GM23338 (cell line): Measurements from ENCODE around the gene MUC21. TPM values are rescaled to one million over a fixed set of nuclear protein-coding genes. Genes with fewer than 3 reads are reported as not detected.

Experiments used
- ATAC-seq: fragments of 200-7000 bp; cut with Tn5 transposase; 3 replicates; pipeline ENCODE4 v1.9.1; 2020
- DNase-seq: peaks from one replicate; pipeline ENCODE4 v3.0.0-alpha.2; 2015; ENCODE audit warnings: low spot score
- H2AFZ ChIP-seq: fragments of 200-600 bp; sonication (generic); 2 replicates; pipeline ENCODE4 v1.8.0; 2016; ENCODE audit warnings: antibody characterized with exemption, mild to moderate bottlenecking, moderate library complexity
- H3F3A ChIP-seq: fragments of 200-600 bp; sonication (generic); replicated peaks from 2 replicates; pipeline ENCODE4 v1.8.0; 2017; ENCODE audit warnings: antibody characterized with exemption, mixed run types, low read depth
- H3K27ac ChIP-seq: fragments of 200-600 bp; sonication (generic); 2 replicates; pipeline ENCODE4 v1.6.1; 2016; ENCODE audit warnings: low read depth
- H3K27me3 ChIP-seq: fragments of 200-600 bp; sonication (generic); 2 replicates; pipeline ENCODE4 v1.8.0; 2016; ENCODE audit warnings: mild to moderate bottlenecking, mixed run types, moderate library complexity; ENCODE audit not compliant: insufficient read depth
- H3K36me3 ChIP-seq: fragments of 200-600 bp; sonication (generic); 2 replicates; pipeline ENCODE4 v1.8.0; 2016; ENCODE audit warnings: mild to moderate bottlenecking; ENCODE audit not compliant: insufficient read depth
- H3K4me1 ChIP-seq: fragments of 200-600 bp; sonication (generic); 2 replicates; pipeline ENCODE4 v1.8.0; 2016; ENCODE audit warnings: mild to moderate bottlenecking, moderate library complexity; ENCODE audit not compliant: insufficient read depth
- H3K4me2 ChIP-seq: fragments of 200-600 bp; sonication (generic); 2 replicates; pipeline ENCODE4 v1.7.1; 2017; ENCODE audit warnings: mixed run types
- H3K4me3 ChIP-seq: fragments of 200-600 bp; sonication (generic); 2 replicates; pipeline ENCODE4 v1.6.1; 2016; ENCODE audit warnings: mixed run types
- H3K79me2 ChIP-seq: fragments of 200-600 bp; sonication (generic); replicated peaks from 2 replicates; pipeline ENCODE4 v1.8.0; 2017; ENCODE audit warnings: mild to moderate bottlenecking; ENCODE audit not compliant: insufficient read depth
- H3K9me2 ChIP-seq: fragments of 200-600 bp; sonication (generic); 2 replicates; pipeline ENCODE4 v1.8.0; 2017; ENCODE audit not compliant: insufficient read depth
- H4K20me1 ChIP-seq: fragments of 200-600 bp; sonication (generic); replicated peaks from 2 replicates; pipeline ENCODE4 v1.8.0; 2017; ENCODE audit warnings: mild to moderate bottlenecking; ENCODE audit not compliant: insufficient read depth
- H3K27ac Mint-ChIP-seq: 2 replicates; pipeline ENCODE4 v1.8.0; 2020; ENCODE audit warnings: inconsistent platforms, mild to moderate bottlenecking, moderate library complexity, mixed read lengths
- H3K27me3 Mint-ChIP-seq: 3 replicates; pipeline ENCODE4 v1.8.0; 2022; ENCODE audit warnings: low read depth, mild to moderate bottlenecking, moderate library complexity, mixed read lengths, inconsistent platforms; ENCODE audit not compliant: insufficient read depth, poor library complexity
- H3K36me3 Mint-ChIP-seq: 3 replicates; pipeline ENCODE4 v1.8.0; 2021; ENCODE audit warnings: low read depth, mild to moderate bottlenecking, inconsistent platforms, moderate library complexity, mixed read lengths
- H3K4me1 Mint-ChIP-seq: 3 replicates; pipeline ENCODE4 v1.8.0; 2020; ENCODE audit warnings: mild to moderate bottlenecking, inconsistent platforms, mixed read lengths
- H3K4me3 Mint-ChIP-seq: 3 replicates; pipeline ENCODE4 v1.8.0; 2021; ENCODE audit warnings: moderate library complexity, mild to moderate bottlenecking, inconsistent platforms, mixed read lengths
- H3K9me3 Mint-ChIP-seq: 3 replicates; pipeline ENCODE4 v1.8.0; 2020; ENCODE audit warnings: moderate library complexity, mild to moderate bottlenecking, inconsistent platforms, mixed read lengths
- CREB1 ChIP-seq: fragments of 250-450 bp; sonication (Bioruptor Pico); IDR thresholded peaks from 2 replicates; pipeline ENCODE4 v1.5.0; 2020; ENCODE audit warnings: low read depth, mild to moderate bottlenecking, moderate library complexity
- EZH2 ChIP-seq: fragments of 200-600 bp; sonication (generic); IDR thresholded peaks from one replicate; pipeline ENCODE4 v1.8.0; 2017; ENCODE audit warnings: antibody characterized with exemption, mild to moderate bottlenecking, low read depth; ENCODE audit not compliant: unreplicated experiment
- EZH2phosphoT487 ChIP-seq: fragments of 200-600 bp; sonication (generic); IDR thresholded peaks from one replicate; pipeline ENCODE4 v1.8.1; 2018; ENCODE audit warnings: antibody characterized with exemption; ENCODE audit not compliant: unreplicated experiment
- JUNB ChIP-seq: IDR thresholded peaks from one replicate; pipeline ENCODE4 v1.6.1; 2016; ENCODE audit warnings: antibody characterized with exemption; ENCODE audit not compliant: unreplicated experiment
- NANOG ChIP-seq: IDR thresholded peaks from 2 replicates; pipeline ENCODE4 v1.6.1; 2016; ENCODE audit warnings: antibody characterized with exemption, borderline replicate concordance
- POLR2AphosphoS5 ChIP-seq: IDR thresholded peaks from 2 replicates; pipeline ENCODE4 v1.6.1; 2016; ENCODE audit warnings: antibody characterized with exemption, low read depth
- STAT1 ChIP-seq: IDR thresholded peaks from one replicate; pipeline ENCODE4 v1.6.1; 2016; ENCODE audit warnings: antibody characterized with exemption; ENCODE audit not compliant: unreplicated experiment
- ZNF114 ChIP-seq: fragments of 250-450 bp; sonication (Bioruptor Pico); IDR thresholded peaks from 2 replicates; pipeline ENCODE4 v1.5.0; 2020; ENCODE audit warnings: mild to moderate bottlenecking, moderate library complexity
- ZNF331 ChIP-seq: fragments of 250-450 bp; sonication (Bioruptor Pico); IDR thresholded peaks from 2 replicates; pipeline ENCODE4 v1.5.0; 2020; ENCODE audit warnings: low read depth, mild to moderate bottlenecking, moderate library complexity
- polyA plus RNA-seq: library from polyadenylated mRNA; unstranded; fragments of >200 nt; fragmentation: Nextera tagmentation; extraction: Ambion mirVana; gene quantifications from 2 replicates; pipeline ENCODE4 v1.2.1, GENCODE V29; 2016
- total RNA-seq: library from RNA; depleted of rRNA; stranded (reverse); fragments of >200 nt; shearing (Covaris generic); gene quantifications from 2 replicates; pipeline ENCODE4 v1.2.3, GENCODE V29; 2014
- TF ChIP-seq, protein P1 (sequence below): fragments of 250-450 bp; sonication (Bioruptor Pico); IDR thresholded peaks from 2 replicates; pipeline ENCODE4 v1.5.0; 2020; ENCODE audit warnings: mild to moderate bottlenecking, moderate library complexity
- TF ChIP-seq, protein P2 (sequence below): IDR thresholded peaks from one replicate; pipeline ENCODE4 v1.6.1; 2018; ENCODE audit warnings: antibody characterized with exemption; ENCODE audit not compliant: unreplicated experiment
- TF ChIP-seq, protein P3 (sequence below): IDR thresholded peaks from 2 replicates; pipeline ENCODE4 v1.6.1; 2016; ENCODE audit warnings: antibody characterized with exemption
- TF ChIP-seq, protein P4 (sequence below), 2 experiments: fragments of 200-600 bp in 1 of 2; sonication (generic) in 1 of 2; conservative IDR thresholded peaks; 2 replicates each; pipeline versions ENCODE4 v1.5.1 to v1.6.1; 2016 to 2017; ENCODE audit warnings: antibody characterized with exemption in 2 of 2, low read depth in 2 of 2, mild to moderate bottlenecking in 2 of 2, moderate library complexity in 1 of 2

Gene MUC21
- total and polyA plus RNA-seq, 2 experiments from 2014 or later, result not detected

DNA sequence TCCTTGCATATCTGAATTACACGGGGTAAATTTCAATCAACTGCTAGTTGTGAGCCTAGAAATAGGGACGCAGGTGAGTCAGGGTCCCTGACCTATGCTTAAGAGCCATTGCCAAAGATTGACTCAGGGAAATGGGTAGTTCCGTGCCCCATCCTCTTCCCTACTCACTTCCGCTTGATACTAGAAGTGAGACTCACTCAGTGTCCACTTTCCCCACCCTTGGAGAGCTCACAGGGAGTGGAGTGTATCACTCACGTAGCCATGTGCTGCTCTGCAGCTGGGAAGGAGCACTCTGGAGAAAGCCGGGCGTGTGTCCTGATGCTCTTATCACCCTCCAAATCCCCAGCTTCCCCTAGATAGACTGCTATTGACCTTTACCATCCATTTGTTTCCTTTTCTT, 26.2 kb downstream of the MUC21 start:
- H3K4me1 ChIP-seq, result no peaks in the 10 kb centered on the region
- H3K27ac Mint-ChIP-seq, result no peak overlapping the region
- no peak overlapping the region for H3K4me3 ChIP-seq
- DNase-seq (no peak), ATAC-seq (no peak)
- H3K27ac ChIP-seq, result no peak overlapping the region
- H3K4me1 Mint-ChIP-seq, result no peaks in the 10 kb centered on the region; the same call in 2 of the 3 replicates
- H3K9me2 ChIP-seq, result no peaks in the 10 kb centered on the region
- H3K4me2 ChIP-seq, result no peak overlapping the region
- no peaks in the 10 kb centered on the region for H4K20me1 ChIP-seq
- H3K36me3 Mint-ChIP-seq, result no peaks in the 10 kb centered on the region
- H2AFZ ChIP-seq, result peak overlapping the region; percentile 78
- no peaks in the 10 kb centered on the region for H3K79me2 ChIP-seq
- H3K36me3 ChIP-seq, result no peaks in the 10 kb centered on the region
- no peaks in the 10 kb centered on the region for H3K9me3 Mint-ChIP-seq
- peaks cover 6% of the 10 kb centered on the region for H3K27me3 Mint-ChIP-seq
- no peak for TF ChIP-seq POLR2AphosphoS5
- TF ChIP-seq, protein P1, sequence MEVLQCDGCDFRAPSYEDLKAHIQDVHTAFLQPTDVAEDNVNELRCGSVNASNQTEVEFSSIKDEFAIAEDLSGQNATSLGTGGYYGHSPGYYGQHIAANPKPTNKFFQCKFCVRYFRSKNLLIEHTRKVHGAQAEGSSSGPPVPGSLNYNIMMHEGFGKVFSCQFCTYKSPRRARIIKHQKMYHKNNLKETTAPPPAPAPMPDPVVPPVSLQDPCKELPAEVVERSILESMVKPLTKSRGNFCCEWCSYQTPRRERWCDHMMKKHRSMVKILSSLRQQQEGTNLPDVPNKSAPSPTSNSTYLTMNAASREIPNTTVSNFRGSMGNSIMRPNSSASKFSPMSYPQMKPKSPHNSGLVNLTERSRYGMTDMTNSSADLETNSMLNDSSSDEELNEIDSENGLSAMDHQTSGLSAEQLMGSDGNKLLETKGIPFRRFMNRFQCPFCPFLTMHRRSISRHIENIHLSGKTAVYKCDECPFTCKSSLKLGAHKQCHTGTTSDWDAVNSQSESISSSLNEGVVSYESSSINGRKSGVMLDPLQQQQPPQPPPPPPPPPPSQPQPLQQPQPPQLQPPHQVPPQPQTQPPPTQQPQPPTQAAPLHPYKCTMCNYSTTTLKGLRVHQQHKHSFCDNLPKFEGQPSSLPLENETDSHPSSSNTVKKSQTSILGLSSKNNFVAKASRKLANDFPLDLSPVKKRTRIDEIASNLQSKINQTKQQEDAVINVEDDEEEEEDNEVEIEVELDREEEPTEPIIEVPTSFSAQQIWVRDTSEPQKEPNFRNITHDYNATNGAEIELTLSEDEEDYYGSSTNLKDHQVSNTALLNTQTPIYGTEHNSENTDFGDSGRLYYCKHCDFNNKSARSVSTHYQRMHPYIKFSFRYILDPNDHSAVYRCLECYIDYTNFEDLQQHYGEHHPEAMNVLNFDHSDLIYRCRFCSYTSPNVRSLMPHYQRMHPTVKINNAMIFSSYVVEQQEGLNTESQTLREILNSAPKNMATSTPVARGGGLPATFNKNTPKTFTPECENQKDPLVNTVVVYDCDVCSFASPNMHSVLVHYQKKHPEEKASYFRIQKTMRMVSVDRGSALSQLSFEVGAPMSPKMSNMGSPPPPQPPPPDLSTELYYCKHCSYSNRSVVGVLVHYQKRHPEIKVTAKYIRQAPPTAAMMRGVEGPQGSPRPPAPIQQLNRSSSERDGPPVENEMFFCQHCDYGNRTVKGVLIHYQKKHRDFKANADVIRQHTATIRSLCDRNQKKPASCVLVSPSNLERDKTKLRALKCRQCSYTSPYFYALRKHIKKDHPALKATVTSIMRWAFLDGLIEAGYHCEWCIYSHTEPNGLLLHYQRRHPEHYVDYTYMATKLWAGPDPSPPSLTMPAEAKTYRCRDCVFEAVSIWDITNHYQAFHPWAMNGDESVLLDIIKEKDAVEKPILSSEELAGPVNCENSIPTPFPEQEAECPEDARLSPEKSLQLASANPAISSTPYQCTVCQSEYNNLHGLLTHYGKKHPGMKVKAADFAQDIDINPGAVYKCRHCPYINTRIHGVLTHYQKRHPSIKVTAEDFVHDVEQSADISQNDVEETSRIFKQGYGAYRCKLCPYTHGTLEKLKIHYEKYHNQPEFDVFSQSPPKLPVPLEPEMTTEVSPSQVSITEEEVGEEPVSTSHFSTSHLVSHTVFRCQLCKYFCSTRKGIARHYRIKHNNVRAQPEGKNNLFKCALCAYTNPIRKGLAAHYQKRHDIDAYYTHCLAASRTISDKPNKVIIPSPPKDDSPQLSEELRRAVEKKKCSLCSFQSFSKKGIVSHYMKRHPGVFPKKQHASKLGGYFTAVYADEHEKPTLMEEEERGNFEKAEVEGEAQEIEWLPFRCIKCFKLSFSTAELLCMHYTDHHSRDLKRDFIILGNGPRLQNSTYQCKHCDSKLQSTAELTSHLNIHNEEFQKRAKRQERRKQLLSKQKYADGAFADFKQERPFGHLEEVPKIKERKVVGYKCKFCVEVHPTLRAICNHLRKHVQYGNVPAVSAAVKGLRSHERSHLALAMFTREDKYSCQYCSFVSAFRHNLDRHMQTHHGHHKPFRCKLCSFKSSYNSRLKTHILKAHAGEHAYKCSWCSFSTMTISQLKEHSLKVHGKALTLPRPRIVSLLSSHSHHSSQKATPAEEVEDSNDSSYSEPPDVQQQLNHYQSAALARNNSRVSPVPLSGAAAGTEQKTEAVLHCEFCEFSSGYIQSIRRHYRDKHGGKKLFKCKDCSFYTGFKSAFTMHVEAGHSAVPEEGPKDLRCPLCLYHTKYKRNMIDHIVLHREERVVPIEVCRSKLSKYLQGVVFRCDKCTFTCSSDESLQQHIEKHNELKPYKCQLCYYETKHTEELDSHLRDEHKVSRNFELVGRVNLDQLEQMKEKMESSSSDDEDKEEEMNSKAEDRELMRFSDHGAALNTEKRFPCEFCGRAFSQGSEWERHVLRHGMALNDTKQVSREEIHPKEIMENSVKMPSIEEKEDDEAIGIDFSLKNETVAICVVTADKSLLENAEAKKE (CRISPR knock-in tag), result no peak
- TF ChIP-seq EZH2, result no peak
- no peak for TF ChIP-seq CREB1 (CRISPR knock-in tag)
- TF ChIP-seq, protein P2, sequence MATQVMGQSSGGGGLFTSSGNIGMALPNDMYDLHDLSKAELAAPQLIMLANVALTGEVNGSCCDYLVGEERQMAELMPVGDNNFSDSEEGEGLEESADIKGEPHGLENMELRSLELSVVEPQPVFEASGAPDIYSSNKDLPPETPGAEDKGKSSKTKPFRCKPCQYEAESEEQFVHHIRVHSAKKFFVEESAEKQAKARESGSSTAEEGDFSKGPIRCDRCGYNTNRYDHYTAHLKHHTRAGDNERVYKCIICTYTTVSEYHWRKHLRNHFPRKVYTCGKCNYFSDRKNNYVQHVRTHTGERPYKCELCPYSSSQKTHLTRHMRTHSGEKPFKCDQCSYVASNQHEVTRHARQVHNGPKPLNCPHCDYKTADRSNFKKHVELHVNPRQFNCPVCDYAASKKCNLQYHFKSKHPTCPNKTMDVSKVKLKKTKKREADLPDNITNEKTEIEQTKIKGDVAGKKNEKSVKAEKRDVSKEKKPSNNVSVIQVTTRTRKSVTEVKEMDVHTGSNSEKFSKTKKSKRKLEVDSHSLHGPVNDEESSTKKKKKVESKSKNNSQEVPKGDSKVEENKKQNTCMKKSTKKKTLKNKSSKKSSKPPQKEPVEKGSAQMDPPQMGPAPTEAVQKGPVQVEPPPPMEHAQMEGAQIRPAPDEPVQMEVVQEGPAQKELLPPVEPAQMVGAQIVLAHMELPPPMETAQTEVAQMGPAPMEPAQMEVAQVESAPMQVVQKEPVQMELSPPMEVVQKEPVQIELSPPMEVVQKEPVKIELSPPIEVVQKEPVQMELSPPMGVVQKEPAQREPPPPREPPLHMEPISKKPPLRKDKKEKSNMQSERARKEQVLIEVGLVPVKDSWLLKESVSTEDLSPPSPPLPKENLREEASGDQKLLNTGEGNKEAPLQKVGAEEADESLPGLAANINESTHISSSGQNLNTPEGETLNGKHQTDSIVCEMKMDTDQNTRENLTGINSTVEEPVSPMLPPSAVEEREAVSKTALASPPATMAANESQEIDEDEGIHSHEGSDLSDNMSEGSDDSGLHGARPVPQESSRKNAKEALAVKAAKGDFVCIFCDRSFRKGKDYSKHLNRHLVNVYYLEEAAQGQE, result no peak
- TF ChIP-seq NANOG, result no peak
- no peak for TF ChIP-seq EZH2phosphoT487
- TF ChIP-seq ZNF114, result no peak
- no peak for TF ChIP-seq STAT1
- TF ChIP-seq, protein P3, sequence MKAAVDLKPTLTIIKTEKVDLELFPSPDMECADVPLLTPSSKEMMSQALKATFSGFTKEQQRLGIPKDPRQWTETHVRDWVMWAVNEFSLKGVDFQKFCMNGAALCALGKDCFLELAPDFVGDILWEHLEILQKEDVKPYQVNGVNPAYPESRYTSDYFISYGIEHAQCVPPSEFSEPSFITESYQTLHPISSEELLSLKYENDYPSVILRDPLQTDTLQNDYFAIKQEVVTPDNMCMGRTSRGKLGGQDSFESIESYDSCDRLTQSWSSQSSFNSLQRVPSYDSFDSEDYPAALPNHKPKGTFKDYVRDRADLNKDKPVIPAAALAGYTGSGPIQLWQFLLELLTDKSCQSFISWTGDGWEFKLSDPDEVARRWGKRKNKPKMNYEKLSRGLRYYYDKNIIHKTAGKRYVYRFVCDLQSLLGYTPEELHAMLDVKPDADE, result no peak
- no peak for TF ChIP-seq JUNB
- TF ChIP-seq, protein P4, sequence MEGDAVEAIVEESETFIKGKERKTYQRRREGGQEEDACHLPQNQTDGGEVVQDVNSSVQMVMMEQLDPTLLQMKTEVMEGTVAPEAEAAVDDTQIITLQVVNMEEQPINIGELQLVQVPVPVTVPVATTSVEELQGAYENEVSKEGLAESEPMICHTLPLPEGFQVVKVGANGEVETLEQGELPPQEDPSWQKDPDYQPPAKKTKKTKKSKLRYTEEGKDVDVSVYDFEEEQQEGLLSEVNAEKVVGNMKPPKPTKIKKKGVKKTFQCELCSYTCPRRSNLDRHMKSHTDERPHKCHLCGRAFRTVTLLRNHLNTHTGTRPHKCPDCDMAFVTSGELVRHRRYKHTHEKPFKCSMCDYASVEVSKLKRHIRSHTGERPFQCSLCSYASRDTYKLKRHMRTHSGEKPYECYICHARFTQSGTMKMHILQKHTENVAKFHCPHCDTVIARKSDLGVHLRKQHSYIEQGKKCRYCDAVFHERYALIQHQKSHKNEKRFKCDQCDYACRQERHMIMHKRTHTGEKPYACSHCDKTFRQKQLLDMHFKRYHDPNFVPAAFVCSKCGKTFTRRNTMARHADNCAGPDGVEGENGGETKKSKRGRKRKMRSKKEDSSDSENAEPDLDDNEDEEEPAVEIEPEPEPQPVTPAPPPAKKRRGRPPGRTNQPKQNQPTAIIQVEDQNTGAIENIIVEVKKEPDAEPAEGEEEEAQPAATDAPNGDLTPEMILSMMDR (conservative IDR thresholded peaks at IDR 0.05; ENCODE audit: low read depth in 2 of 2), result no peak
- no peak for TF ChIP-seq ZNF331 (CRISPR knock-in tag)
- no peaks in the 10 kb centered on the region for H3F3A ChIP-seq
- no peak overlapping the region for H3K4me3 Mint-ChIP-seq
- H3K27me3 ChIP-seq, result no peaks in the 10 kb centered on the region
